Measurements from ENCODE around the gene NUP93. TPM values are rescaled to one million over a fixed set of nuclear protein-coding genes. Genes with fewer than 3 reads are reported as not detected.
A peak's percentile ranks its signal among the peaks of the same experiment; 100 is the strongest.

NUP93 gene
- total RNA-seq, 1 donor from 2014 or later, result 57.0 TPM

DNA sequence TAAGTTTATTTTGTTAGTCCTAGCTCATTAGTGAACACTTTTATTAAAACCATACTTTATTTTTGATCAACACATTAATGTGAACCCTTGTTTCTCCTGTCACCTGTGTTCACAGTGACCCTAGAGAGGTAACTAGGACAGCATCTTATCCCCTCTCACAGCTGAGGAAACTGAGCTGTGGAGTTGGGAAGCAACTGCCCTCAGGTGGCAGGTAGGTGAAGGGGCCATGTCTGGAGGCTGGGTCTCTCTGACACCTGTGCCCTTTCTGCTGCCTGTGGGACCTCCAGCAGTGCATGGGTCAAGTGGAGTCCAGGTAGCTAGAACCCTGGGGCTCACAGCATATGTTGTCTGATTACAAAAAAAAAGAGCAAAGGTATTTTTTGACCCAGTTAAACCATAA lies 112.2 kb downstream of the NUP93 start:
- no peak for DNase-seq (ENCODE audit: extremely low read depth, low read depth, low spot score)

- no peak for DNase-seq (ENCODE audit: extremely low read depth, low read depth, low spot score)
Measured at GRCh38 chr16:56844056-56844455, 114.1 kb downstream of the NUP93 start.

DNA sequence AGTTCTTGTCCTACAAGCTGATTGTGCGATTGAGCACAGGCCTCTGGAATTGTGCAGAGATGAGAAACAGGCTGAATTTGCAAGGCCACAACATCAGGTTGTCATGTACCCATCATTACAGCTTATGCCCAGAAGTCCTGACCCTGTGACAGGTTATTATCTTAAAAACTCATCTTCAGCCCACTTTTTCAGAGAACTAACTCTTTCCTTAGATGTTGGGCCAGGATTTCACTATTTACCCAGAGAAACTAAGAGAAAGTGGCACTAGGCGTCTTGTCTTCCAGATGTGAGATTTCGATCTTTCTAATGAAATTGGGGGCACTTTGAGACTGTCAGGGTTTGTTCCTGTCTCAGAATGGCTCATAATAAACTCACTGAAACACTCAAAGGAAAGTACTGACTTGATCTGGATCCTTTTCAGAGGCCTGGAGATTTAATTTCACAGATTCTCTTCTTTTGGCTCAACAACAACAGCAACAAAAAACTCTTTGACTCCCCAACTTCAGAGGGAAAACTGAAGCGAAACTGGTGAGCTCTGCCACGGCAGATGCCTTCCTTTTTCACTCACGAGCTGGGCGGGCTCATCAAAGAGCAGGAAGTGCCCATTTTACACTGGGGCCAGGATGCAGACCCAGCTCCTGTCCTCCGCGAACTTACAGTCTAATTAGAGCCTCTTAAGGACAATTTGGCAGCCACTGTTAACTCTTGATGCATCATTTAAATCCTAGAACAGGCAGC lies 117.4 kb downstream of the NUP93 start:
- DNase-seq (ENCODE audit: extremely low read depth, low read depth, low spot score), result no peak

DNA sequence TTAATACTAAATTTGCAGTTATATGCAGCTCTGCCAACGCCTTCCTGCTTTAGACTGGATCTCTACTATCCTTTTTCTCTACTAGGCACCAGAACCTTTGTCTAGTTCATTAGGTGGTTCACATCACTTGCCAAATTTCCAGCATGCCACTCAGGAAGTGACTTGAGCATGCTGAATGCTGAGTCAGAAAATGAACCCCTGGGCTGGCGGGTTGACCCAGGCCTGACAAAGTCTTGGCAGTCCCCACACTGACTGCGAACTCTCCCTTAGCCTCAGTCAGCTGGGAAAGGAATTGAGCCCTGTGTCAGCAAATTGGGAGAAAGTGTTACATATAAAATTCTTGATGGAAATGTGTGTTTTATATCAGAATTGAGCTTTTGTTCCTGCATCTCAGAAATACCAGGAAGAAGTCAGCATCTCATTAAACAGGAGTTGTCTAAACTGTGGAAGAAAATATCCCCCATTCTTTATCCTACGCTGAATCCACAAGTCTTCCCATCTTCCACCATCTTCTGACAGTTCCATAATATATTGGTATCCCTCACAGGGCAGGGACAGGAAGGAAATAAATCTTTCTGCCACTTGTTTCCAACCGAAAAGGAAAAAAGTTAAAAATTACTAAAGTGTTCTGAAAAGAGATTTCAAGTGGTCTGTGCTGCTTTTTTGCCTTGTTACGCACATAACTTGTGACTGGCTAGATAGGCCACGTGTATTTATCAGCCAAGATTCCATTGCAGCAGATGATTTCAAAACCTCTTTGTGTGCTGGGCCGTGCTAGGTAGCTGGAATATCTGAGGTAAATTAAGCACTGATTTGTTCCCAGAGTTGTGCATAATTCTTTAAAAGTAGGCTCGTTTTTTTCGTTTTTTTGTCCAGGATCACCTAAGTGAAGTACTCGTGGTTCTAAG lies 118.4 kb downstream of the NUP93 start:
- peak; percentile 34 for DNase-seq (ENCODE audit: extremely low read depth, low read depth, low spot score)

- DNase-seq (ENCODE audit: extremely low read depth, low read depth, low spot score), result no peak
Measured at GRCh38 chr16:56848955-56849689, 119.2 kb downstream of the NUP93 start.

GRCh38 chr16:56849690-56850680 lies 120.1 kb downstream of the NUP93 start:
- DNase-seq (ENCODE audit: extremely low read depth, low read depth, low spot score), result no peak

DNA sequence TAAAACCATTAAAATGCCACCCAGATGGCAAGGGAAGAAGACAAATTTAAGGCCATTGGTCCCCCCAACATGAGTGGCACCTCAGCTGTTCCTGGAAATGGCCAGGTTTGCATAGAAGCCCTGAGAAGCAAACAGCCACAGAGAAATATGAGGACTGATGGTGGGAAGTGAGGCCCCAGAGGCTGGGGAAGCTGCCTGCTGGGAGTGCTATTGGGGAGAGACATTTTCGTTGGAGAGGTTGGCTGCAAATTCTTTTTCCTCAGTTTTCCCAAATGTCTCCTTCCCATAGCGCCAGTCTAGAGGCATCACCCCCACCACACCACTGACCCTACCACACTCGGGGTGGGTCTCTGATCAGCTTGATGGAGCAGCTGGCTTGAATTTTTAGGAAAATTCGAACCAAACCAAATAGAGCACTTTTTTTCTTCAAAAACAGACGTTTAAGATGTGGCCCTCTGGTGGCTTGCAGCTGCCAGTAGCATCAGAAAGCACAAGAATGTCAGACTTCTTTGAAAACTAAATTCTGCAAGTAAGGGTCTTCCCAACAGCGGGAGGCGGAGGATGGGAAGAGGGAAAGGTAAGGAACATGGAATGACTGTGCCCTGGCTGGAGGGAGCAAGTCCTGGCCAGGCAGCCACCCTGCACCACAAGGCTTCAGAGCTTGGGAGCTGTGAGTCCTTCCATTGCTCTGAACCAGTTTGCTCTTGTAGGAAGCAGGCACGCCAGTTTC lies 121.9 kb downstream of the NUP93 start:
- no peak for DNase-seq (ENCODE audit: extremely low read depth, low read depth, low spot score)

DNA sequence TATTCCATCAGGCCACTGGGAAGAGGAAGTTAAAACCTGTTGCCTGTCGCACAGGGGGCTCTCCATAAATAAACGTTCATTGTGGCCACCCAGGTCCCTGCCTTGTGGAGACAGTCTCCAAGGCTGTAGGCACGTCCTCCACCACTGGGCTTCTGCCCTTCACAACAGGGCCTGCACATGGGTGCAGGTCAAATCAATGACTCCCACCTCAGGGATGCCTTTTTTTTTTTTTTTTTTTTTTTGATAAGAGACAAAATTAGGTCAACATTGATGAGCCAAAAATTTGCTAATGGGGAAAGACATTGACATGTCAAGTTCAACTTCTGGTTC lies 122.4 kb downstream of the NUP93 start:
- no peak for DNase-seq (ENCODE audit: extremely low read depth, low read depth, low spot score)

DNA sequence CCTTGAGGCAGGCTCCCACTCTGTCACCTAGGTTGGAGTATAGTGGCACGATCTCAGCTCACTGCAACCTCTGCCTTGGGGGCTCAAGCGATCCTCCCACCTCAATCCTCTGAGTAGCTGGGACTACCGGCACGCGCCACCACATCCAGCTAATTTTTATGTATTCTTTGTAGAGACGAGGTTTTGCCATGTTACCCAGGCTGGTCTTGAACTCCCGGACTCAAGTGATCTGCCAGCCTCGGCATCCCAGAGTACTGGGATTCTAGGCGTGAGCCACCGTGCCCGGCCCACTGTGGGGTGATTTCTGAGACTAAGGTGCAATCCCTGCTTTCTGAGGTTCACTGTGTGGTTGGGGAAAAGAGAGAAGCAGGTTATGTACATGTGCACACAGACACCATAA lies 123.0 kb downstream of the NUP93 start:
- no peak for DNase-seq (ENCODE audit: extremely low read depth, low read depth, low spot score)

GRCh38 chr16:56855201-56855600 lies 125.3 kb downstream of the NUP93 start:
- no peak for DNase-seq (ENCODE audit: extremely low read depth, low read depth, low spot score)

GRCh38 chr16:56855946-56856345 lies 126.0 kb downstream of the NUP93 start:
- no peak for DNase-seq (ENCODE audit: extremely low read depth, low read depth, low spot score)

DNA sequence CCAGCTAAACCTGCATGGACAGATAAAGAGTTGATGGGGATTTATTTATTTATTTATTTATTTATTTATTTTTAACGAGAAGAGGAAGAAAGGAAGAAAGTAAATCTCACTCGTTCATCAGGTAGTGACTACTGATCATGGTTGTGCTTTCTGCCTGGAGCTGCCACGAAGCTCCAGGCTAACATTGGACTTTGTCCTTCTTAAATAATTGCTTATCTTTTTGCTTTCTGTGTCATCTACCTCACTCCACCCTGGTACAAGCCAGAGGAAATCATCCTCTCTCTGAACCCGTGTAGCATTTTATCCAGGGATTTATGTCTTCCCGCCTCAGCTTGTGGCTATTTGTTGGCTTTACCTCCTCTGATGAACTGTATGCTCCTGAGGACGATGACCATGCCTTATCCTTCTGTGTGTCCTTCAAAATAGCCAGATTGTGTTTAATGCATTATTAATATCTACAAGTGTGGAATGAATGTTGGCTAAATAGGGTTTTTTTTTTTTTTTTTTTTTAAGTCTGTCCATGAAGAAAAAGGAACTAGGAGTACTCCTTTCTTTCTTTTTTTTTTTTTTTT lies 127.0 kb downstream of the NUP93 start:
- no peak for DNase-seq (ENCODE audit: extremely low read depth, low read depth, low spot score)

DNA sequence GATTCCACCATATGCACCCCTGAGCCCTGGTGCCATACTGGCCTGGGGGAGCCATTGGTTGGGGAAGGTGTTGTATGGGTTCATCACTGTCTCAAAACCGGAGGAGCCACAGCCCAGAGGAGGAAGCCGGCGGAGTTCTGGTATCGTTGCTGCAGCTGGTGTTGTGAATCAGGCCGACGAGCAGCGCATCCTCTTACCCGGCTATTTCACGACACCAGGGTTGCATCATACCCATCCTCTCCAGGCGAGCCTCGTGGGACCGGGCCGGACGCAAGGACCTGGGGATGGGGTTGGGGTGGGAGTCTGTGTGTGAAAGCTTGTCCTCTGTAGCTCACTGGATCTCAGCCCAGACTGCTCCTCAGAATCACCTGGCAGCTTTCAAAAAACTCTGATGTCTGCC lies 128.4 kb downstream of the NUP93 start:
- no peak for DNase-seq (ENCODE audit: extremely low read depth, low read depth, low spot score)

- no peak for DNase-seq (ENCODE audit: extremely low read depth, low read depth, low spot score)
Measured at GRCh38 chr16:56859636-56860035, 129.7 kb downstream of the NUP93 start.

DNA sequence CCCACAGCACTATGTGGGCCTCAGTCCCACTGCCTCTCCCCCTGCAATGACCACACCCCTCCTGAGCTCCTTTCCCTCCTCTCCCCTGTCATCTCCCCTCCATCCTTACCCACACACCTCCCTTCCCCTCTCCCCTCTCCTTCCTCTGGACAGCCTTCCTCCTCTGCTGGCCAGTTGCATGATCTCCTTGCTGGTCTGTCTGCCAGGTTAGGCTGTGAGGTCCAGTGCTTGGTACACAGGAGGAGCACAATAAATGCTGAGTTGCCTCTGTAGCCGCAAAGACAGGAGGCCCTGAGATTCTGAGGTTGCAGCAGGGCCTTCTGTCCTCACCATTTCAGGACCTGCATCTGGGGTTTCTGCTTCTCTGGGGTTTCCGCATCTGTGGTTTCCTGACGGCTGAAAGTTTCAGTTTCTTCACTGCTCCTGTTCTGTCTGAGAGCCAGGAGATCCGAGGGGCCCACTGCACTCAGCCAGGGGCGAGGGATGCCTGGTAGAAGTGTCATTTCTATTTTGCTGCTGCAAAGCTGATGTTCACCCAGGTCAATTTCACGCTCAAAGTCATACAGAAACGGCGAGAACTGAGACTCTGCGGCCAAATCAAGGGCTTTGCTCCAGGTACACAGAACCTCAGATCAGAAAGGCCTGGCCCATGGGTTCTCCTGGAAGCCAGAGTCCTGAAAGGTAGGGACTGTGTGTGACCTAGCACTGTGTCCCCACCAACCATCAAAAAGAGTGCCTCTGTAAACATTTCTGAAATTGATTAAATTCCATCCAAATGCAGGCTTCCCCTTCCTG lies 130.5 kb downstream of the NUP93 start:
- DNase-seq (ENCODE audit: extremely low read depth, low read depth, low spot score), result no peak

- no peak for DNase-seq (ENCODE audit: extremely low read depth, low read depth, low spot score)
Measured at GRCh38 chr16:56861092-56861610, 131.2 kb downstream of the NUP93 start.

- no peak for DNase-seq (ENCODE audit: extremely low read depth, low read depth, low spot score)
Measured at GRCh38 chr16:56861756-56862155, 131.8 kb downstream of the NUP93 start.

DNA sequence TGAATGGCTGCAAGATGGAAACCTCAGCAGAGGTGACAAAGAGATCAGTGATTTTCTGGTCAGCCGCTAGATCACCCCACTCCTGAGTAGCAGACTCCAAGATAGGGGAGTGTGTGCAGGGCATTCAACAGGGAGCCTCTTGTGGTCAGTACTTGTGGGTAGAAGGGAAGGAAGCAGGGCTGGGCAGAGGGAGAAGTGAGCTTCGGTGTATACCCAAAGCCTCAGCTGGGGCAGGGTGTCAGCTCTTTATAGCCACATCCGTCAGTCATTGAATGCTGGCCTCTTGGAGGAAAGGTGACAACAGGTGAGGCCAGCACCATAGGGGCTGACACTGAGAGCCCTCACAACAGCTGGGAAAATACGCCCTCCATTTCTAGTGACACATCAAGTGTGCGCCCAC lies 132.8 kb downstream of the NUP93 start:
- no peak for DNase-seq (ENCODE audit: extremely low read depth, low read depth, low spot score)
